Neural cell (in vitro differentiated cells): Measurements from ENCODE around the gene ERP27.

Experiments
- EP300 ChIP-seq: fragments of 450-650 bp; conservative IDR thresholded peaks from 2 replicates; pipeline ENCODE4 v1.6.1; 2014; ENCODE audit warnings: antibody characterized with exemption, mild to moderate bottlenecking, moderate library complexity; ENCODE audit not compliant: poor library complexity, severe bottlenecking
- EZH2 ChIP-seq: fragments of 200-600, 300-800 bp; shearing (Covaris generic), sonication (generic); IDR thresholded peaks from 2 replicates; pipeline ENCODE4 v1.6.1; 2014; ENCODE audit warnings: antibody characterized with exemption, low read length, borderline replicate concordance, mild to moderate bottlenecking; ENCODE audit not compliant: insufficient read depth, poor library complexity, severe bottlenecking
- POLR2AphosphoS5 ChIP-seq: IDR thresholded peaks from 2 replicates; pipeline ENCODE4 v1.6.1; 2012
- SMC3 ChIP-seq: fragments of 450-650 bp; conservative IDR thresholded peaks from 2 replicates; pipeline ENCODE4 v1.6.1; 2014; ENCODE audit warnings: antibody characterized with exemption, mild to moderate bottlenecking, moderate library complexity; ENCODE audit not compliant: poor library complexity
- TF ChIP-seq, protein P1 (sequence below): fragments of 450-650 bp; IDR thresholded peaks from 2 replicates; pipeline ENCODE4 v1.5.1; 2014; ENCODE audit warnings: antibody characterized with exemption, mild to moderate bottlenecking, moderate library complexity; ENCODE audit not compliant: poor library complexity, severe bottlenecking
- TF ChIP-seq, protein P2 (sequence below): IDR thresholded peaks from 2 replicates; pipeline ENCODE4 v1.6.1; 2012; ENCODE audit warnings: borderline replicate concordance

DNA sequence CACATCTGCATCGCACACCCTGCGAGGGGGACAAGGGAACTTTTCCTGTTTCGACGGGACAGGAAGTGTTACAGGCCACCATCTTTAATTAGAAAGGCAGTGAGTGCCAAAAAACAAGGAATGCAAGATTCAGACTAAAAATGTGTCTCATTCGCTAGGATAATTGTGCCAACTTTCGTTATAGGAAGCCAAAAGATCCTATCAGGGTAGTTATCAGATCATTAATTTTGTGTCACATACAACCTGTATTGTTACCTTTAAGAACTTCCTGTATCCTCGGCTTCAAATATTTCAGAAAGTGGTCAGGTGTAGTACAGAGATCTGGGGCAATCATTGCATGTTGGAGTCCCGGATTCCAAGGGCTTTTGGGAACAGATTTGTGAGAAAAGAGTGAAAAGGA lies 33.5 kb downstream of the ERP27 start:
- TF ChIP-seq, protein P1, sequence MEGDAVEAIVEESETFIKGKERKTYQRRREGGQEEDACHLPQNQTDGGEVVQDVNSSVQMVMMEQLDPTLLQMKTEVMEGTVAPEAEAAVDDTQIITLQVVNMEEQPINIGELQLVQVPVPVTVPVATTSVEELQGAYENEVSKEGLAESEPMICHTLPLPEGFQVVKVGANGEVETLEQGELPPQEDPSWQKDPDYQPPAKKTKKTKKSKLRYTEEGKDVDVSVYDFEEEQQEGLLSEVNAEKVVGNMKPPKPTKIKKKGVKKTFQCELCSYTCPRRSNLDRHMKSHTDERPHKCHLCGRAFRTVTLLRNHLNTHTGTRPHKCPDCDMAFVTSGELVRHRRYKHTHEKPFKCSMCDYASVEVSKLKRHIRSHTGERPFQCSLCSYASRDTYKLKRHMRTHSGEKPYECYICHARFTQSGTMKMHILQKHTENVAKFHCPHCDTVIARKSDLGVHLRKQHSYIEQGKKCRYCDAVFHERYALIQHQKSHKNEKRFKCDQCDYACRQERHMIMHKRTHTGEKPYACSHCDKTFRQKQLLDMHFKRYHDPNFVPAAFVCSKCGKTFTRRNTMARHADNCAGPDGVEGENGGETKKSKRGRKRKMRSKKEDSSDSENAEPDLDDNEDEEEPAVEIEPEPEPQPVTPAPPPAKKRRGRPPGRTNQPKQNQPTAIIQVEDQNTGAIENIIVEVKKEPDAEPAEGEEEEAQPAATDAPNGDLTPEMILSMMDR, result no peak
- TF ChIP-seq POLR2AphosphoS5 (no peak), EZH2 (no peak), EP300 (no peak), SMC3 (no peak)
- TF ChIP-seq, protein P2, sequence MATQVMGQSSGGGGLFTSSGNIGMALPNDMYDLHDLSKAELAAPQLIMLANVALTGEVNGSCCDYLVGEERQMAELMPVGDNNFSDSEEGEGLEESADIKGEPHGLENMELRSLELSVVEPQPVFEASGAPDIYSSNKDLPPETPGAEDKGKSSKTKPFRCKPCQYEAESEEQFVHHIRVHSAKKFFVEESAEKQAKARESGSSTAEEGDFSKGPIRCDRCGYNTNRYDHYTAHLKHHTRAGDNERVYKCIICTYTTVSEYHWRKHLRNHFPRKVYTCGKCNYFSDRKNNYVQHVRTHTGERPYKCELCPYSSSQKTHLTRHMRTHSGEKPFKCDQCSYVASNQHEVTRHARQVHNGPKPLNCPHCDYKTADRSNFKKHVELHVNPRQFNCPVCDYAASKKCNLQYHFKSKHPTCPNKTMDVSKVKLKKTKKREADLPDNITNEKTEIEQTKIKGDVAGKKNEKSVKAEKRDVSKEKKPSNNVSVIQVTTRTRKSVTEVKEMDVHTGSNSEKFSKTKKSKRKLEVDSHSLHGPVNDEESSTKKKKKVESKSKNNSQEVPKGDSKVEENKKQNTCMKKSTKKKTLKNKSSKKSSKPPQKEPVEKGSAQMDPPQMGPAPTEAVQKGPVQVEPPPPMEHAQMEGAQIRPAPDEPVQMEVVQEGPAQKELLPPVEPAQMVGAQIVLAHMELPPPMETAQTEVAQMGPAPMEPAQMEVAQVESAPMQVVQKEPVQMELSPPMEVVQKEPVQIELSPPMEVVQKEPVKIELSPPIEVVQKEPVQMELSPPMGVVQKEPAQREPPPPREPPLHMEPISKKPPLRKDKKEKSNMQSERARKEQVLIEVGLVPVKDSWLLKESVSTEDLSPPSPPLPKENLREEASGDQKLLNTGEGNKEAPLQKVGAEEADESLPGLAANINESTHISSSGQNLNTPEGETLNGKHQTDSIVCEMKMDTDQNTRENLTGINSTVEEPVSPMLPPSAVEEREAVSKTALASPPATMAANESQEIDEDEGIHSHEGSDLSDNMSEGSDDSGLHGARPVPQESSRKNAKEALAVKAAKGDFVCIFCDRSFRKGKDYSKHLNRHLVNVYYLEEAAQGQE, result no peak
